ENCODE measurements around the gene ASAH2.

Gene ASAH2

GRCh38 chr10:50211670-50212069, 39.6 kb downstream of the ASAH2 start:
- H3K27me3 Mint-ChIP-seq: peaks cover 16 to 20% of the 10 kb centered on the region in 2 donors
- no peaks in the 10 kb centered on the region for H3K36me3 Mint-ChIP-seq (ENCODE audit: insufficient read depth)
- ATAC-seq (replicated peaks): no peak
- no peaks in the 10 kb centered on the region for H3K4me1 Mint-ChIP-seq (ENCODE audit: low read depth in 2 of 2)
- H3K27ac Mint-ChIP-seq: no peak overlapping the region
- DNase-seq: no peak
- no peak overlapping the region for H3K4me3 Mint-ChIP-seq
- H3K9me3 Mint-ChIP-seq: no peaks in the 10 kb centered on the region

GRCh38 chr10:50210876-50211275, 40.4 kb downstream of the ASAH2 start:
- Mint-ChIP-seq H3K27ac (no peak overlapping the region), H3K9me3 (no peaks in the 10 kb centered on the region), H3K36me3 (ENCODE audit: insufficient read depth) (no peaks in the 10 kb centered on the region), H3K4me1 (ENCODE audit: low read depth in 2 of 2) (no peaks in the 10 kb centered on the region), H3K27me3 (peaks cover 17 to 27% of the 10 kb centered on the region in 2 donors), H3K4me3 (no peak overlapping the region)
- no peak for ATAC-seq (replicated peaks)
- DNase-seq: no peak
